HG02870 (cell line): ENCODE results near the gene TNMD.

Experiments used
- ATAC-seq: cut with Tn5 transposase; IDR thresholded peaks from one replicate; pipeline ENCODE4 v1.9.1; 2021; ENCODE audit warnings: mild to moderate bottlenecking, moderate library complexity; ENCODE audit not compliant: unreplicated experiment

Gene TNMD

DNA sequence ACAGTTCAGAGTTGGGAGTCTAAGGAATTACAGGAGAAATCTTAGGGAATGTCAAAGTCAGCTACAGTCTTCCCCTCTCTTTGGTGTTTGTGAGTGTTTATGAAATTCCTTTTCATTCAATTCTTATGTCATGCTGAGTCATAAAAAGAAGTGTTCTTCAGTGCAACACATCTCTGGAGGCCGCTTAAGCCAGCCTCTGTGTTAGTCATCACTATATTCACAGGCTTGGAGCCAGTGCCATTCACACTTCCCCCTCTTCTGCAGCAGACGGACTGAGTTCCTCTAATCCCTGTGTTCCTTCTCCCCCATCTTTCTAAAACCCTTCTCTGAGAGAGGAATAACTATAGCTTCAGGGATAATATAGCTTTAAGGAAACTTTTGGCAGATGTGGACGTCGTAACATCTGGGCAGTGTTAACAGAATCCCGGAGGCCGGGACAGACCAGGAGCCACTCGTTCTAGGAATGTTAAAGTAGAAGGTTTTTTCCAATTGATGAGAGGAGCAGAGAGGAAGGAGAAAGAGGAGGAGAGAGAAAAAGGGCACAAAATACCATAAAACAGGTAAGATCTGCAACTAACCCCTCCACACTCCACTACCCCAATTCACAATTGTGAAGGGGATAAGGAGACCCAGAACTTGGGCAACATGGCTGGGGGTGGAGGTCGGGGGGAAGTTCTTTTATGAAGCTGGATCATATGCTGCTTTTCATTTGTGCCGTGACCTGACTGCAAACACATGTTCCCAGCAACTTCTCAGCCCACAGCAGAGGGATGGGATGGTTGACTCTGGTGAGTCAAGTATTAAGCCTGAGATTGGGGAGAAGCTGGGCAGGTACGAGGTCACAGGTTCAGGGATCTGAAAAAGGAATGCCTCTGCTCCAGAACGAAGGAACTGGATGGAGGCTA lies 59.5 kb downstream of the TNMD start, which contains the start of gene SRPX2:
Gene SRPX2 (plus strand): TSS at position 244 of the 905 bp plus-strand sequence. CDS start 2,124 bp downstream, outside the sequence.
- ATAC-seq = no peak

DNA sequence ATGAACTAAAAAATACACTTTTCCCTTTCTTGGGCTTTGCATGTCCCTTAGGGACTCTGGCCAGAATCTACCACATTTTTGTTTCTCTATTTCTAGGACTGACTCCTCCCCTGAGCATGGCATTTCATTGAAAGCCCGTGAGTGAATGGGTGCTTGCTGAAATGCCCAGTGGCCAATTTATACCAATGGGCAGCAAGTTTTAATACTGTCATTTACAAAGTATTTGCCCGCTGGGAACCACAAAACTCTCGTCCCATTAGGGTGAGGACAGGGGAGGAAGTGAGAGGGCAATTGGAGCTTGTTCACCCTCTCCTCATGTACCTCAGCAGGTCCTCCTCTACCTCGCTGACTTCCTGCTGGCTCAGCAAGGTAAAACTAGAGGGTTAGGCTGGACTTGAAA lies 60.4 kb downstream of the TNMD start:
- ATAC-seq = no peak

DNA sequence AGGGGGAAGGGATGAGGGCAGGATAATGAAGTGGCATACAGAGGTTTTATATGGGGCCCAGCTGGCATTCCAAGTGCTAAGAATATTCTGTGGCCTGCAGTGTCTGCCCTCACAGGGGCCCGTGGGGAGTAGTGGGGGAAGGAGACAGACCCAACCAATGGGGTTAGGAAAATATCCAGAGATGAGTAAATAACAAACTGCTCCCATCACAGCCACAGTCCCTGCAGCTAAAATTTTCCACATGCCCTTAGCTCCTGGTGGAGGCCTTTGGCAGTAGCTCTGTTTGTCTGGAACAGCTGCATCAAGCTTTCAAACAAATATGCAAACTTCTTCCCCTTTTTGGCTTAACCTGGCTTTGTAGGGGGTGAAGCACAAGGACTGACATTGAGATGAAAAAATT lies 62.4 kb downstream of the TNMD start:
- ATAC-seq = no peak

DNA sequence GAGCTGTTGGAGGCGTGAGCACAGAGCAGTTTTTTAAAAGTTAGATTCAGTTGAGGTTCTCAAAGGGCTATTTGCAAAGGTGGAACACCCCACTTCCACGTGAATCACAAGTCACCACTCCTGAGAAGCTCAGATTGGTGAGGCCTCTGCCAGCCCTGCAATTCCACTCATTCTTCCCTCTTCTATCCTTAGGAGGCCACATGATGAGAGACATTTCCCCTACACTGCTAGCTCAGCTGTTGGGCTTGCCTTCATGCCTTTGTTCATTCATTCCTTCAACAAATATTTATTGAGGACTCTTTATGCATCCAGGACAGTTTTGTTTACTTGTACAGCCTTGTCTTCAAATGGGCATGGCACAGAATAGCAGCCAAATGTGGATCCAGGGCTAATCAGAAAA lies 63.0 kb downstream of the TNMD start:
- ATAC-seq = no peak

DNA sequence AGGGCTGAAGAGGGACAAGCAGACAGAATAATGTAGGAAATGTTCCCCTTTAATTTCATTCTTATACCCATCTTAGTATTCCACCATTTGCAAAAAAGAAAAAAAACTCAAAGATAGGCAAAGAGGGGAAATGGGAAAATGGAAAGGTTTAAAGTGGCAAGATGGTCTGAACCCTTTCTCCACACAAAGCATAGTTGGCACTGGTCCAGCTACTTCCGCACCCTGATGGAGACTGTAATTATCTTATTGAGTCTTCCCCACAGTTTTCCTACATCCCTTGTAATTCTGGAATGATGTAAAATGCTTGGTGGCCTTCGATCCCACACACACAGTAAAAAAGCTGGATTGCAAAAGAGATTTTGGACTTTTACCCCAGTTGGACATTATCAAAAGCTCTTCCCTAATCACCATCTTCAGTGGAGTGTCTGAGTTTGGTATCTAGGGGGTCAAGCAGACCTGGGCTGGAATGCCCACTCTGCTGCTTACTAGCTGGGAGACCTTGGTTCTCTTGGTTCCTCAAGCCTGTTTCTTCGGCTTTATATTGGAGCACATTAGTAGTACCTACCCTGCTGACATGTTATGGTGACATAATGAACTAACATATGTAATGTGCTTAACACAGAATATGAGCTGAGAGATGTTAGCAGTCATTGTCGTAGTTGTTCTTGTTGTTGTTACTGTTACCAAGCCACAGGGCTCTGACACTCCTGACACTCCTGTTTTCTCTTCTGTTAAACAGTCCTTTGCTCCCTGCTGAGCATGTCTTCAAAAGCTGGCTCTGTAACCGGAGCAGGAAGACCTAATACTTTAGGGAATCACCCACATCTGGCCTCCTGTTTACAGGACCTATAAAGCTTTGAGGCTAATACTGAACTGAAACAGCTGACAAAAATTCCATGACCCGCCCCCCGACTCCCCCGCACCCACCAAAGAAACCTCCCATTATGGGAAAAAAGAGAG lies 64.0 kb downstream of the TNMD start:
- ATAC-seq = no peak
